NB4 (cell line): ENCODE measurements around the gene PUM2.
"Not testable (repeated sequence)": the region's sequence is repeated elsewhere in the genome, so short reads cannot be mapped to it uniquely, and the experiment has no call there.

Experiments
- DNase-seq: peaks from one replicate; pipeline ENCODE4 v3.0.0; 2010; ENCODE audit warnings: low read depth
- H3K4me3 ChIP-seq: one replicate; pipeline ENCODE4 v1.5.1; 2011; ENCODE audit warnings: mild to moderate bottlenecking, low read depth, low read length, moderate library complexity
- CTCF ChIP-seq: IDR thresholded peaks from one replicate; pipeline ENCODE4 v1.5.1; 2012; ENCODE audit warnings: low read depth, low read length
- MAX ChIP-seq: IDR thresholded peaks from 2 replicates; pipeline ENCODE4 v1.6.1; 2011; ENCODE audit warnings: low read depth, low read length
- MYC ChIP-seq: IDR thresholded peaks from 2 replicates; pipeline ENCODE4 v1.6.1; 2011; ENCODE audit warnings: low read depth, low read length
- POLR2A ChIP-seq: IDR thresholded peaks from 2 replicates; pipeline ENCODE4 v1.6.1; 2011; ENCODE audit warnings: mild to moderate bottlenecking; ENCODE audit not compliant: insufficient read length; ENCODE audit errors: extremely low read depth

The PUM2 gene

GRCh38 chr2:20382965-20383810 is 32.5 kb upstream of the PUM2 start:
- TF ChIP-seq MAX, result no peak
- TF ChIP-seq MYC, result no peak
- TF ChIP-seq POLR2A, result no peak
- no peak for TF ChIP-seq CTCF
- DNase-seq, result no peak

GRCh38 chr2:20381457-20381856 is 30.8 kb upstream of the PUM2 start:
- no peak for DNase-seq
- TF ChIP-seq POLR2A (no peak), MYC (no peak), CTCF (no peak), MAX (no peak)
- no peak overlapping the region for H3K4me3 ChIP-seq

More at GRCh38 chr2:20382965-20383810, 32.5 kb upstream of the PUM2 start:
- H3K4me3 ChIP-seq, result no peak overlapping the region

- TF ChIP-seq MAX, result no peak
- peak; percentile 73 for TF ChIP-seq CTCF
- no peak overlapping the region for H3K4me3 ChIP-seq
- DNase-seq, result peak; percentile 47
Measured at GRCh38 chr2:20378891-20379519, 28.4 kb upstream of the PUM2 start.

GRCh38 chr2:20378341-20378740 is 27.7 kb upstream of the PUM2 start:
- DNase-seq, result no peak
- no peak overlapping the region for H3K4me3 ChIP-seq
- TF ChIP-seq CTCF (no peak), POLR2A (no peak), MAX (no peak)

GRCh38 chr2:20377741-20378140 is 27.1 kb upstream of the PUM2 start:
- TF ChIP-seq CTCF (no peak), POLR2A (no peak), MAX (no peak), MYC (no peak)
- no peak overlapping the region for H3K4me3 ChIP-seq
- no peak for DNase-seq

GRCh38 chr2:20374982-20375381 is 24.3 kb upstream of the PUM2 start:
- H3K4me3 ChIP-seq, DNase-seq: not testable (repeated sequence)
